A549 (cell line): ENCODE data around the gene LOXL1. TPM values are rescaled to one million over a fixed set of nuclear protein-coding genes. Genes with fewer than 3 reads are reported as not detected.

ENCODE experiments used
- ATAC-seq, 2 experiments: fragments of 200-7000 bp in 1 of 2; fragments of >200 bp in 1 of 2; cut with Nextera tagmentation in 1 of 2; cut with Tn5 transposase in 1 of 2; 3 replicates each; pipeline versions ENCODE4 v1.8.0 to v1.9.1; 2018 to 2020; ENCODE audit warnings: mild to moderate bottlenecking in 1 of 2, moderate library complexity in 1 of 2
- CTCF ChIA-PET: fragments of 300-600 bp; sonication (Branson Sonifier 250); formaldehyde crosslinking; extraction: SDS; loops from one replicate; lab custom pipeline; 2021; ENCODE audit warnings: antibody characterized with exemption, inconsistent platforms; lab: Yijun Ruan, JAX
- POLR2A ChIA-PET: fragments of 350-600 bp; formaldehyde crosslinking; extraction: SDS; loops from one replicate; lab custom pipeline; 2021; ENCODE audit warnings: antibody characterized with exemption, inconsistent platforms; lab: Yijun Ruan, JAX
- DNase-seq, 2 experiments: peaks; one replicate each; pipeline versions ENCODE4 v3.0.0 to v3.0.0-alpha.2; 2011 to 2016; ENCODE audit warnings: low read depth in 1 of 2, low spot score in 1 of 2
- FAIRE-seq: peaks from 2 replicates; lab custom pipeline; 2011; peaks lifted over from hg19 to GRCh38; lab: Jason Lieb, UNC
- H3K27ac ChIP-seq, 2 experiments: fragments of >200 bp; sonication (Bioruptor Twin); formaldehyde crosslinking; 3 replicates each; pipeline ENCODE4 v1.5.1; 2016 to 2017
- H3K4me1 ChIP-seq: fragments of >200 bp; sonication (Bioruptor Twin); formaldehyde crosslinking; 3 replicates; pipeline ENCODE4 v1.6.1; 2016
- H3K4me2 ChIP-seq: fragments of >200 bp; sonication (Bioruptor Twin); formaldehyde crosslinking; 3 replicates; pipeline ENCODE4 v1.6.1; 2016
- H3K4me3 ChIP-seq: fragments of >200 bp; sonication (Bioruptor Twin); formaldehyde crosslinking; 3 replicates; pipeline ENCODE4 v1.5.1; 2016
- H3K9me3 ChIP-seq: fragments of >200 bp; sonication (Bioruptor Twin); formaldehyde crosslinking; 3 replicates; pipeline ENCODE4 v1.6.1; 2016
- ATOH8 ChIP-seq: fragments of 250-450 bp; sonication (Bioruptor Pico); IDR thresholded peaks from 2 replicates; pipeline ENCODE4 v1.5.0; 2020; ENCODE audit warnings: low read depth, mild to moderate bottlenecking, moderate library complexity
- BCL3 ChIP-seq: fragments of >200 bp; sonication (Bioruptor Twin); formaldehyde crosslinking; IDR thresholded peaks from 3 replicates; pipeline ENCODE4 v1.6.1; 2016
- CBX2 ChIP-seq: fragments of 200-600 bp; sonication (generic); IDR thresholded peaks from 2 replicates; pipeline ENCODE4 v1.6.1; 2016; ENCODE audit warnings: low read depth, mild to moderate bottlenecking, borderline replicate concordance
- CBX8 ChIP-seq: fragments of 200-600 bp; sonication (generic); IDR thresholded peaks from 2 replicates; pipeline ENCODE4 v1.6.1; 2016
- CEBPB ChIP-seq, 2 experiments: fragments of >200 bp in 1 of 2; sonication (Bioruptor Twin) in 1 of 2; formaldehyde crosslinking in 1 of 2; IDR thresholded peaks; 2 replicates each; pipeline ENCODE4 v1.6.1; 2012 to 2016
- CHD2 ChIP-seq: fragments of 150-350 bp; IDR thresholded peaks from 2 replicates; pipeline ENCODE4 v1.6.1; 2014; ENCODE audit warnings: low read length; ENCODE audit not compliant: partially characterized antibody
- CTCF ChIP-seq: fragments of >200 bp; sonication (Bioruptor Twin); formaldehyde crosslinking; IDR thresholded peaks from 3 replicates; pipeline ENCODE4 v1.5.1; 2016
- ELK1 ChIP-seq: fragments of 150-350 bp; IDR thresholded peaks from 2 replicates; pipeline ENCODE4 v1.6.1; 2014; ENCODE audit warnings: low read depth, mild to moderate bottlenecking, low read length
- EP300 ChIP-seq, 2 experiments: fragments of >200 bp; sonication (Bioruptor Twin); formaldehyde crosslinking; IDR thresholded peaks; 2 replicates in 1 of 2; 3 replicates in 1 of 2; pipeline ENCODE4 v1.6.1; 2016 to 2017
- ESRRA ChIP-seq: fragments of 150-350 bp; IDR thresholded peaks from 2 replicates; pipeline ENCODE4 v1.6.1; 2014; ENCODE audit warnings: mild to moderate bottlenecking, low read length, borderline replicate concordance
- FOSB ChIP-seq: fragments of 250-450 bp; sonication (Bioruptor Pico); IDR thresholded peaks from 2 replicates; pipeline ENCODE4 v1.5.0; 2020; ENCODE audit warnings: mild to moderate bottlenecking, moderate library complexity
- FOXS1 ChIP-seq: fragments of 250-450 bp; sonication (Bioruptor Pico); IDR thresholded peaks from 2 replicates; pipeline ENCODE4 v1.5.0; 2020; ENCODE audit warnings: mild to moderate bottlenecking, moderate library complexity
- HDAC2 ChIP-seq: fragments of 200-600 bp; sonication (generic); IDR thresholded peaks from 2 replicates; pipeline ENCODE4 v1.6.1; 2016
- HOXB5 ChIP-seq: fragments of 250-450 bp; sonication (Bioruptor Pico); IDR thresholded peaks from 2 replicates; pipeline ENCODE4 v1.5.0; 2020; ENCODE audit warnings: mild to moderate bottlenecking, moderate library complexity
- KDM1A ChIP-seq: fragments of 200-600 bp; sonication (generic); IDR thresholded peaks from 2 replicates; pipeline ENCODE4 v1.6.1; 2016; ENCODE audit warnings: low read depth, mild to moderate bottlenecking
- KDM5A ChIP-seq: fragments of 200-600 bp; sonication (generic); IDR thresholded peaks from 2 replicates; pipeline ENCODE4 v1.6.1; 2016; ENCODE audit warnings: antibody characterized with exemption, mild to moderate bottlenecking
- MAX ChIP-seq: IDR thresholded peaks from 2 replicates; pipeline ENCODE4 v1.6.1; 2012
- MYC ChIP-seq: IDR thresholded peaks from 2 replicates; pipeline ENCODE4 v1.6.1; 2012; ENCODE audit warnings: mild to moderate bottlenecking, inconsistent platforms, low read length, improper control_type of control experiment, borderline replicate concordance
- NFE2L2 ChIP-seq: fragments of 150-350 bp; conservative IDR thresholded peaks from 2 replicates; pipeline ENCODE4 v1.6.1; 2014; ENCODE audit warnings: low read length
- PBX3 ChIP-seq: IDR thresholded peaks from 2 replicates; pipeline ENCODE4 v1.6.1; 2012
- POLR2A ChIP-seq: IDR thresholded peaks from 2 replicates; pipeline ENCODE4 v1.6.1; 2012; ENCODE audit warnings: mild to moderate bottlenecking, low read length
- REST ChIP-seq: fragments of 200-600 bp; sonication (generic); IDR thresholded peaks from 2 replicates; pipeline ENCODE4 v1.6.1; 2016; ENCODE audit warnings: antibody characterized with exemption, mild to moderate bottlenecking, moderate library complexity
- RNF2 ChIP-seq: fragments of 200-600 bp; sonication (generic); IDR thresholded peaks from 2 replicates; pipeline ENCODE4 v1.6.1; 2016; ENCODE audit warnings: low read depth, mild to moderate bottlenecking, antibody characterized with exemption, moderate library complexity, borderline replicate concordance
- ZFP36 ChIP-seq: fragments of 450-650 bp; IDR thresholded peaks from 2 replicates; pipeline ENCODE4 v1.6.1; 2014; ENCODE audit warnings: borderline replicate concordance; ENCODE audit not compliant: partially characterized antibody
- ZNF302 ChIP-seq: fragments of 250-450 bp; sonication (Bioruptor Pico); IDR thresholded peaks from 2 replicates; pipeline ENCODE4 v1.9.0; 2021; ENCODE audit warnings: inconsistent platforms, mild to moderate bottlenecking, moderate library complexity
- ZSCAN20 ChIP-seq: fragments of 250-450 bp; sonication (Bioruptor Pico); IDR thresholded peaks from 2 replicates; pipeline ENCODE4 v1.8.0; 2022; ENCODE audit warnings: mild to moderate bottlenecking, moderate library complexity
- WGBS: methylation state at CpG from one replicate; pipeline ENCODE4 v1.1.6; 2017; ENCODE audit errors: missing lambda C conversion rate; 5-methylcytosine and 5-hydroxymethylcytosine counted together
- polyA plus RNA-seq, 4 experiments: library from polyadenylated mRNA; depleted of rRNA in 3 of 4; stranded (reverse); fragments of >200 nt; fragmentation: RNase III in 1 of 4; extraction: RNeasy Plus Mini Kit Qiagen cat#74134 plus additional on column Dnase treatment in 1 of 4; gene quantifications; 2 replicates in 3 of 4; 3 replicates in 1 of 4; pipeline ENCODE4 v1.2.3, GENCODE V29; 2011 to 2017

Gene LOXL1
- polyA plus RNA-seq, 2 of the 4 experiments (the other 2 are of a cell fraction): 0.62 to 0.65 TPM

GRCh38 chr15:73969151-73969759 lies 43.0 kb downstream of the LOXL1 start:
- POLR2A ChIA-PET: no interaction called here
- Histone ChIP-seq H3K9me3 (no peaks in the 10 kb centered on the region), H3K4me3 (no peak overlapping the region), H3K4me1 (0 out of 3 replicates have a peak, but pooled peaks cover 3% of the 10 kb centered on the region), H3K27ac (no peak overlapping the region)
- ATAC-seq (no peak), FAIRE-seq (no peak)
- TF ChIP-seq HOXB5 (no peak), ZSCAN20 (no peak), ZFP36 (no peak), MAX (no peak), POLR2A (no peak), ELK1 (no peak), FOXS1 (CRISPR knock-in tag) (no peak), CBX8 (no peak), CHD2 (no peak), ZNF302 (CRISPR knock-in tag) (no peak), PBX3 (no peak), RNF2 (no peak), NFE2L2 (no peak)
- TF ChIP-seq, all 56 proteins: peak for 0
- WGBS: 58% methylated on average over 5 of the region's 6 CpGs
- CTCF ChIA-PET: interaction anchor here (0.8 to 14.5 kb wide), 5 partner anchors 9 to 70 kb away, joined by 3 to 237 read pairs (median 24); no protein-coding TSS in a partner anchor
- H3K4me2 ChIP-seq: no peak overlapping the region
- no peak for DNase-seq

- Histone ChIP-seq H3K27ac (peak overlapping the region; percentile 58 to 80; a peak in 5 of 6 replicates), H3K4me2 (peak overlapping the region; percentile 87), H3K4me3 (no peak overlapping the region), H3K9me3 (no peaks in the 10 kb centered on the region), H3K4me1 (no peaks in the 10 kb centered on the region)
- POLR2A ChIA-PET: interaction anchor here (1.0 kb wide), 1 partner anchor 64 kb away, joined by 5 read pairs; no protein-coding TSS in a partner anchor
- WGBS: 19% methylated on average over 9 of the region's 26 CpGs
- ATAC-seq: peak; percentile 96
- DNase-seq: peak; percentile 62 to 70
- CTCF ChIA-PET: interaction anchor here (0.8 to 14.5 kb wide), 26 partner anchors 9 to 353 kb away, joined by 3 to 237 read pairs (median 4); partner anchors contain the start of genes PML and STOML1
- FAIRE-seq: no peak
- TF ChIP-seq ATOH8 (CRISPR knock-in tag) (no peak), EP300 (IDR thresholded peaks at IDR 0.05) (no peak), HDAC2 (no peak), CEBPB (IDR thresholded peaks at IDR 0.05) (no peak), MYC (no peak), KDM5A (no peak), CBX2 (no peak), BCL3 (no peak), NFE2L2 (no peak), CTCF (peak; percentile 73), FOSB (no peak), ESRRA (no peak), RNF2 (no peak), REST (no peak), KDM1A (no peak)
Observed at GRCh38 chr15:73972984-73973682, 46.9 kb downstream of the LOXL1 start.
